GM12891 (cell line): ENCODE data around the gene SEC14L3.

ENCODE experiments used
- PAX5 ChIP-seq: IDR thresholded peaks from 2 replicates; pipeline ENCODE4 v1.6.1; 2011; ENCODE audit warnings: low read length, moderate library complexity, mild to moderate bottlenecking; ENCODE audit not compliant: insufficient read depth, severe bottlenecking
- POLR2A ChIP-seq: IDR thresholded peaks from 2 replicates; pipeline ENCODE4 v1.6.1; 2011; ENCODE audit warnings: low read depth, low read length, control low read depth
- POLR2AphosphoS5 ChIP-seq: IDR thresholded peaks from 2 replicates; pipeline ENCODE4 v1.6.1; 2011; ENCODE audit warnings: low read depth, low read length, control low read depth
- SPI1 ChIP-seq: IDR thresholded peaks from 2 replicates; pipeline ENCODE4 v1.6.1; 2011; ENCODE audit warnings: low read depth, low read length, control low read depth
- TAF1 ChIP-seq: IDR thresholded peaks from 2 replicates; pipeline ENCODE4 v1.6.1; 2011; ENCODE audit warnings: low read depth, low read length, control low read depth

- no peak for TF ChIP-seq POLR2AphosphoS5
- no peak for TF ChIP-seq POLR2A
- TF ChIP-seq PAX5: no peak
- TF ChIP-seq SPI1: no peak
- TF ChIP-seq TAF1: no peak
Observed at GRCh38 chr22:30483169-30483568, 11.4 kb upstream of the SEC14L3 start.
